ENCODE measurements around the gene CEP131. TPM values are rescaled to one million over a fixed set of nuclear protein-coding genes. Genes with fewer than 3 reads are reported as not detected.

The CEP131 gene
- polyA plus RNA-seq, 2 of the 4 experiments (the other 2 are of a cell fraction) = 3.3 to 11.5 TPM

- peak; percentile 59; the same call in 1 of the 2 replicates for TF ChIP-seq HMGXB4 (CRISPR knock-in tag; IDR thresholded peaks at IDR 0.05; ENCODE audit: borderline replicate concordance)
- TF ChIP-seq ZFP36 (IDR thresholded peaks at IDR 0.05; ENCODE audit: borderline replicate concordance, partially characterized antibody) = no peak
- TF ChIP-seq MAX (IDR thresholded peaks at IDR 0.05) = peak; percentile 99
- no peak for TF ChIP-seq CEBPB (IDR thresholded peaks at IDR 0.05)
- no peak for TF ChIP-seq JUNB (IDR thresholded peaks at IDR 0.05)
- no peak for TF ChIP-seq ELK1 (IDR thresholded peaks at IDR 0.05; ENCODE audit: low read depth, low read length)
- no peak for TF ChIP-seq NR3C1 (IDR thresholded peaks at IDR 0.05)
- TF ChIP-seq ATOH8 (CRISPR knock-in tag; IDR thresholded peaks at IDR 0.05; ENCODE audit: low read depth) = peak; percentile 87
- TF ChIP-seq EP300 (IDR thresholded peaks at IDR 0.05) = no peak
- TF ChIP-seq PBX3 (IDR thresholded peaks at IDR 0.05) = peak; percentile 98
- no peak for TF ChIP-seq RCOR1 (IDR thresholded peaks at IDR 0.05; ENCODE audit: low read depth, low read length)
- no peak for TF ChIP-seq RARB (CRISPR knock-in tag; IDR thresholded peaks at IDR 0.05)
- no peak for TF ChIP-seq BCL3 (IDR thresholded peaks at IDR 0.05)
- TF ChIP-seq CBX2 (IDR thresholded peaks at IDR 0.05; ENCODE audit: borderline replicate concordance, low read depth) = no peak
- TF ChIP-seq POLR2A (IDR thresholded peaks at IDR 0.05; ENCODE audit: low read length) = peak; percentile 87
- no peak for TF ChIP-seq HES2 (IDR thresholded peaks at IDR 0.05)
- TF ChIP-seq CTCF (IDR thresholded peaks at IDR 0.05) = no peak
- TF ChIP-seq KDM5A (IDR thresholded peaks at IDR 0.05) = no peak
- no peak for TF ChIP-seq FOXS1 (CRISPR knock-in tag; IDR thresholded peaks at IDR 0.05)
These were observed at the start of gene CEP131 (continued) for GRCh38 chr17:81222906-81223761.

All from A549 (cell line).